GM19043 (cell line): ENCODE results near the gene PDF.

Source experiments
- ATAC-seq: cut with Tn5 transposase; IDR thresholded peaks from one replicate; pipeline ENCODE4 v1.9.1; 2021; ENCODE audit warnings: low read depth; ENCODE audit not compliant: unreplicated experiment

The PDF gene

GRCh38 chr16:69286941-69287713 is 43.3 kb downstream of the PDF start:
- ATAC-seq = no peak

- ATAC-seq = no peak
These were observed 45.1 kb downstream of the PDF start for GRCh38 chr16:69285240-69285639.

- no peak for ATAC-seq
These were observed 46.5 kb downstream of the PDF start for GRCh38 chr16:69283851-69284250.

- ATAC-seq = no peak
These were observed 53.0 kb downstream of the PDF start for GRCh38 chr16:69277413-69277812.
